Colonic mucosa (tissue), 4 donors: ENCODE results near the gene CYP2R1. TPM values are rescaled to one million over a fixed set of nuclear protein-coding genes. Genes with fewer than 3 reads are reported as not detected.

ENCODE experiments used
- DNase-seq: peaks from one replicate; pipeline ENCODE4 v3.0.0-alpha.2; 2020
- H3K27ac ChIP-seq: fragments of 200-600 bp; one replicate; pipeline ENCODE4 v1.8.0; 2021
- H3K27me3 ChIP-seq: fragments of 200-600 bp; one replicate; pipeline ENCODE4 v1.8.0; 2021
- H3K36me3 ChIP-seq: fragments of 200-600 bp; one replicate; pipeline ENCODE4 v1.8.0; 2021
- H3K4me1 ChIP-seq: fragments of 200-600 bp; one replicate; pipeline ENCODE4 v1.8.0; 2021; ENCODE audit warnings: mild to moderate bottlenecking
- H3K4me3 ChIP-seq: fragments of 200-600 bp; one replicate; pipeline ENCODE4 v1.8.0; 2021
- H3K9ac ChIP-seq, 2 donors: one replicate each; pipeline ENCODE4 v1.7.0; 2013; ENCODE audit warnings: control low read depth in 2 of 2, low read depth in 2 of 2, low read length in 2 of 2
- H3K9me3 ChIP-seq: fragments of 200-600 bp; one replicate; pipeline ENCODE4 v1.8.0; 2021
- intact Hi-C: fragments of 100-400 bp; cut with DNase I; formaldehyde crosslinking; loops from one replicate; pipeline ENCODE4 v1.14.1; 2022
- total RNA-seq, 2 donors: library from RNA; stranded (reverse); fragmentation: NEBNext Ultra II Directional in 1 of 2; extraction: Animal tissue kit (Norgen Biotek cat#: 25700) in 1 of 2; gene quantifications; one replicate each; pipeline ENCODE4 v1.2.1, GENCODE V29; 2021
- TF ChIP-seq, protein P1 (sequence below): fragments of 200-600 bp; IDR thresholded peaks from one replicate; pipeline ENCODE4 v1.8.0; 2022; ENCODE audit warnings: antibody characterized with exemption, mild to moderate bottlenecking
- donor health status: healthy.
- donor health status: DM: no; HTN: no; CAD: no.
- donor health status: DM: no; HTN: no; CAD: no.

Gene CYP2R1
- total RNA-seq, 2 donors from 2014 or later = 11.1 to 17.7 TPM

DNA sequence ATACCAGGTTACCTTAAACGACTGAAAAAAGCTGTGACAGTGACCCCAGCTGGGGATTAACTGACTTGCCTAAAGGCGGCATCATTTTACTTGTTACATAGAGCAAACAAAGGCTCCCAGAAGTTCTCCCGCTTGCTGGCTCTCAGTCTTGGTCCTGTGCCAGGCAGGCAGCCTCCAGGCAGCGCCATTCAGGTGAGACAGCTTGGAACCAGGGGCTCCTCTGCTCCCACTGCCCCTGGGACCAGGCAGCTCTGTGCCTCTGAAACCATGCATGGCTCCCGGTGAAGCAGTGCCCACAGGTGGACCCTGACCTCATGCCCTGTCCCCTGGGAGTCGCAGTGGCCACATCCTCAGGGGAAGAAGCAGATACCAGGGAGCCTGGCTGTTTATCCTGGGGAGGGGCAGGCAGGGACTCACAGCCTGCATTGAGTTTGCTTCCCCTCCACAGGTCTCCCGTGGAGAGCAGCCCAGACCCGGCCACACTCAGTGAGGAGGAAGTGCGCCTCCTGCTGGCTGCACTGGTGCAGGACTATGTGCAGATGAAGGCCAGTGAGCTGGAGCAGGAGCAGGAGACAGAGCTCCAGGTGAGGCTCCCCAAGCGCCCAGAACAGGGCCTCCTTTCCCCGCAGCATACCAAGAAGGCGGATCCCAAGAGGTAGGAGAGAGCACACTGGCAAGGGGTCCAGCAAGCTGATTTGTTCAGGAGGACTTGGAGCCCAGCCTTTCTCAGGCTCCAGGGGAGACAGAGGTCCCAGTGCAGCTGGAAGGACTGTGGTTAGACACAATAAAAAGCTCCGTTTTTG, 15.6 kb upstream of the CYP2R1 start:
- Histone ChIP-seq H3K27ac (no peak overlapping the region), H3K27me3 (no peaks in the 10 kb centered on the region), H3K4me3 (no peak overlapping the region), H3K9me3 (no peaks in the 10 kb centered on the region), H3K9ac (peak overlapping the region in 1 of 2 donors; percentile 23), H3K36me3 (no peaks in the 10 kb centered on the region), H3K4me1 (peaks cover 6% of the 10 kb centered on the region)
- TF ChIP-seq, protein P1, sequence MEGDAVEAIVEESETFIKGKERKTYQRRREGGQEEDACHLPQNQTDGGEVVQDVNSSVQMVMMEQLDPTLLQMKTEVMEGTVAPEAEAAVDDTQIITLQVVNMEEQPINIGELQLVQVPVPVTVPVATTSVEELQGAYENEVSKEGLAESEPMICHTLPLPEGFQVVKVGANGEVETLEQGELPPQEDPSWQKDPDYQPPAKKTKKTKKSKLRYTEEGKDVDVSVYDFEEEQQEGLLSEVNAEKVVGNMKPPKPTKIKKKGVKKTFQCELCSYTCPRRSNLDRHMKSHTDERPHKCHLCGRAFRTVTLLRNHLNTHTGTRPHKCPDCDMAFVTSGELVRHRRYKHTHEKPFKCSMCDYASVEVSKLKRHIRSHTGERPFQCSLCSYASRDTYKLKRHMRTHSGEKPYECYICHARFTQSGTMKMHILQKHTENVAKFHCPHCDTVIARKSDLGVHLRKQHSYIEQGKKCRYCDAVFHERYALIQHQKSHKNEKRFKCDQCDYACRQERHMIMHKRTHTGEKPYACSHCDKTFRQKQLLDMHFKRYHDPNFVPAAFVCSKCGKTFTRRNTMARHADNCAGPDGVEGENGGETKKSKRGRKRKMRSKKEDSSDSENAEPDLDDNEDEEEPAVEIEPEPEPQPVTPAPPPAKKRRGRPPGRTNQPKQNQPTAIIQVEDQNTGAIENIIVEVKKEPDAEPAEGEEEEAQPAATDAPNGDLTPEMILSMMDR = peak; percentile 85
- DNase-seq = peak; percentile 89
- intact Hi-C loops = loop anchor here (2.0 to 10.0 kb wide), 3 partner anchors 117 to 370 kb away; no protein-coding TSS in a partner anchor

- DNase-seq = no peak
- H3K27me3 ChIP-seq = no peaks in the 10 kb centered on the region
- TF ChIP-seq, protein P1 = no peak
- intact Hi-C loops = loop anchor here (2.0 to 10.0 kb wide), 3 partner anchors 116 to 370 kb away; no protein-coding TSS in a partner anchor
- H3K36me3 ChIP-seq = no peaks in the 10 kb centered on the region
- H3K4me3 ChIP-seq = no peak overlapping the region
- no peaks in the 10 kb centered on the region for H3K9me3 ChIP-seq
- H3K4me1 ChIP-seq = peaks cover 6% of the 10 kb centered on the region
- H3K27ac ChIP-seq = no peak overlapping the region
- H3K9ac ChIP-seq = no peak overlapping the region
Observed at GRCh38 chr11:14906993-14907392, 15.0 kb upstream of the CYP2R1 start.

DNA sequence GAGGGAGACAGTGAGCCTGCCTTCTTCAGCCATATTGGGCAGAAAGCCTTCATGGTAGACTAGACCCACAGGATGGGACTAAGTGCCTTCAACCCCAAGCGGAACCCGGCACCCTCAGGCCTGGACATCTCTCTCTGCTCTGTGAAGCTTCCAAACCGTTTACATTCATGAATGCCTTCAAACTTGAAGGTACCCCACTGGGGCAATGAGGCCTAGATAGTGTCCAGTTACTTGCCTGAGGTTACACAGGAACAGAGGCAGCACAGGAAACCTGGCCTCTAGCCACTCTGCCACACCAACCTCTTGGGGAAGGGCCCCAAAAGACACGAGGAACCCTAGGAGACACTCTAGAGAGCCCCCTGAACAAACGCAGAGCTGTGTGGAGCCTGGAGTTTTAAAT, 14.5 kb upstream of the CYP2R1 start:
- DNase-seq = no peak
- no peak overlapping the region for H3K9ac ChIP-seq
- H3K27me3 ChIP-seq = no peaks in the 10 kb centered on the region
- TF ChIP-seq, protein P1 = no peak
- no peak overlapping the region for H3K27ac ChIP-seq
- H3K4me1 ChIP-seq = peaks cover 6% of the 10 kb centered on the region
- H3K9me3 ChIP-seq = no peaks in the 10 kb centered on the region
- intact Hi-C loops = loop anchor here (2.0 to 10.0 kb wide), 3 partner anchors 116 to 369 kb away; no protein-coding TSS in a partner anchor
- H3K36me3 ChIP-seq = no peaks in the 10 kb centered on the region
- no peak overlapping the region for H3K4me3 ChIP-seq

GRCh38 chr11:14905104-14906033, 13.3 kb upstream of the CYP2R1 start:
- peak; percentile 69 for DNase-seq
- H3K4me3 ChIP-seq = peak overlapping the region; percentile 42
- intact Hi-C loops = loop anchor here (2.0 to 10.0 kb wide), 3 partner anchors 115 to 368 kb away; no protein-coding TSS in a partner anchor
- H3K9ac ChIP-seq = peak overlapping the region; percentile 31 to 41
- H3K36me3 ChIP-seq = no peaks in the 10 kb centered on the region
- no peak overlapping the region for H3K27ac ChIP-seq
- H3K4me1 ChIP-seq = peaks cover 6% of the 10 kb centered on the region
- TF ChIP-seq, protein P1 = peak; percentile 49
- H3K9me3 ChIP-seq = no peaks in the 10 kb centered on the region
- no peaks in the 10 kb centered on the region for H3K27me3 ChIP-seq

DNA sequence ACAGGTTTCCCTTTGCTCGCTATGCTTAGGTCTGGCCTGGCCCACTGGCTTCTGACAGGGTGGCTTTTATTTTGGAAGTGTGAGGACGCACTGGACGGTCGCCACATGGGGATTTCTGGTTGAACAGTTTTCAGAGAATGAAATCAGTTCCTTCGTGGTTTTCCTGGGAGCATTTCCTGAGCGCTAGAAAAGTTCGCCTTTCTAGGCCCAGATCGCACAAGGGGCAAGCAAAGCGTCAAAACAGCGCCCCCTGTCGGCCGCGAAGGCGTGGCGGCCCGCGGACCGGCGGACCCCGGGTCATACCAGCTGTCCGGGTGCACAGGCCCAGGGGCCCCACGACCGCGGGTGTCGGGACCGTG, 12.7 kb upstream of the CYP2R1 start:
- Histone ChIP-seq H3K9ac (peak overlapping the region; percentile 31 to 41), H3K27ac (no peak overlapping the region)
- TF ChIP-seq, protein P1 = peak; percentile 89

More for the DNA sequence above, 12.7 kb upstream of the CYP2R1 start:
- Histone ChIP-seq H3K4me3 (peak overlapping the region; percentile 42), H3K27me3 (no peaks in the 10 kb centered on the region), H3K4me1 (peaks cover 6% of the 10 kb centered on the region), H3K9me3 (no peaks in the 10 kb centered on the region), H3K36me3 (no peaks in the 10 kb centered on the region)
- intact Hi-C loops = loop anchor here (5.0 to 10.0 kb wide), 2 partner anchors 300 to 367 kb away; no protein-coding TSS in a partner anchor
- DNase-seq = peak; percentile 91
